B cell (primary cell): ENCODE measurements around the gene MFAP1.

Source experiments
- CTCF ChIP-seq: fragments of 200-600 bp; IDR thresholded peaks from one replicate; pipeline ENCODE4 v1.8.0; 2022; ENCODE audit warnings: antibody characterized with exemption, mild to moderate bottlenecking
- EZH2 ChIP-seq: IDR thresholded peaks from 2 replicates; pipeline ENCODE4 v1.6.1; 2012; ENCODE audit warnings: borderline replicate concordance, low read depth, mild to moderate bottlenecking, moderate library complexity, low read length; ENCODE audit not compliant: insufficient read depth, poor library complexity, severe bottlenecking

DNA sequence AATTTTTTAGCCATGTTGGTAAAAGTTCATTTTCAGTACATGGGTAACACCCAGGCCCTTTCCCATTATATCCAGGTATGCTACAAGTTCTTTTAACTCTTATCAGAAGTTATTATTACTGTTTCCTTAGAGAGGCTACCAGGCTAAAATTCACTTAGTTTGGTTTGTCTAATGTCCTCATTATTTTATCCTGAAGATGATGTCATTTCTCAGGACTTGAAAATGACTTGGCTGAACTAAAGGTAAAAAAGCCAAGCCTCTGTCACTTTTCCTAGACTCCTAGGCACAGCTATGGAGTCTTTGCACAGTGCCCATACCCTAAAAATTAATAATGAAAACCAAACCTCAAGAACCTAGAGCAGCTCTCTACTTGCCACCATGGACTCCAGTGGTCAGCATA lies 51.9 kb downstream of the MFAP1 start:
- TF ChIP-seq EZH2 (no peak), CTCF (no peak)
